SH-SY5Y (cell line): Measurements from ENCODE around the gene KCNJ14.

Experiments
- GATA2 ChIP-seq: IDR thresholded peaks from 2 replicates; pipeline ENCODE4 v1.6.1; 2011; ENCODE audit warnings: mild to moderate bottlenecking, low read depth, low read length
- GATA3 ChIP-seq: IDR thresholded peaks from 2 replicates; pipeline ENCODE4 v1.6.1; 2011; ENCODE audit warnings: low read depth, mild to moderate bottlenecking, low read length, moderate library complexity

DNA sequence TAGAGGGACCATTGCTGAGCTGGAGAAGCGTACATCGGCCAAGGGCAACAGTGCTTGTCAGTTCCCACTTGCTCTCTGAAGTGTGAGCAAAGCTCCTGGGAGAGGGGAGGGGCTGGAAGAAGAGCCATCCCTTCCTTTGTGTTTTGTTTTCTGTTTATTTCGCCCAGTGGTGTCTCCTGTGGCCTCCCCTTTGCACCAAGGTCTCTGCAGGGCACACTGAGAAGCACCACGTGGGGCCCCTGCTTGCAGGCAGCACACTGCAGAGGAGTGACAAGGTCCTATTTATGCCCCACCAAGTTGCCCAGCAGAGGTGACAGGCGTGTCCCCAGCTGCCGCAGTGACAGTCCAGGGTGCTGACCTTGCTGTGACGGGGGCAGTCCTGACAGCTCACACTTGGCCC lies 38.0 kb upstream of the KCNJ14 start:
- TF ChIP-seq GATA3 (no peak), GATA2 (no peak)
